Progenitor cell of endocrine pancreas (in vitro differentiated cells): ENCODE data around the gene HABP4. TPM values are rescaled to one million over a fixed set of nuclear protein-coding genes. Genes with fewer than 3 reads are reported as not detected.

ENCODE experiments used
- DNase-seq: peaks from one replicate; pipeline ENCODE4 v3.0.0; 2021; ENCODE audit warnings: low spot score; ENCODE audit not compliant: unreplicated experiment
- H3K27ac Mint-ChIP-seq: 2 replicates; pipeline ENCODE4 v1.8.0; 2021; ENCODE audit warnings: mild to moderate bottlenecking, moderate library complexity, mixed read lengths
- H3K27me3 Mint-ChIP-seq: 2 replicates; pipeline ENCODE4 v1.8.0; 2021; ENCODE audit warnings: mixed read lengths
- H3K36me3 Mint-ChIP-seq: 2 replicates; pipeline ENCODE4 v1.8.0; 2022; ENCODE audit warnings: mixed read lengths; ENCODE audit not compliant: insufficient read depth
- H3K4me1 Mint-ChIP-seq: 2 replicates; pipeline ENCODE4 v1.8.0; 2021; ENCODE audit warnings: low read depth, mixed read lengths
- H3K4me3 Mint-ChIP-seq: 2 replicates; pipeline ENCODE4 v1.8.0; 2021; ENCODE audit warnings: low read depth, mild to moderate bottlenecking, moderate library complexity, mixed read lengths
- H3K9me3 Mint-ChIP-seq: 2 replicates; pipeline ENCODE4 v1.8.0; 2021; ENCODE audit warnings: low read depth, mixed read lengths
- CTCF ChIP-seq: fragments of 200-600 bp; sonication (generic); IDR thresholded peaks from one replicate; pipeline ENCODE4 v1.5.0; 2021; ENCODE audit warnings: antibody characterized with exemption, mild to moderate bottlenecking; ENCODE audit not compliant: unreplicated experiment
- total RNA-seq: library from RNA; stranded (reverse); gene quantifications from 2 replicates; pipeline ENCODE4 v1.2.1, GENCODE V29; 2021

Gene HABP4
- total RNA-seq, 1 donor from 2014 or later = 15.5 TPM

GRCh38 chr9:96509026-96509425, 59.1 kb downstream of the HABP4 start:
- Mint-ChIP-seq H3K36me3 (peaks cover 12% of the 10 kb centered on the region), H3K4me3 (no peak overlapping the region), H3K4me1 (peaks cover 2% of the 10 kb centered on the region), H3K27ac (no peak overlapping the region), H3K9me3 (no peaks in the 10 kb centered on the region), H3K27me3 (no peaks in the 10 kb centered on the region)
- TF ChIP-seq CTCF = no peak
- no peak for DNase-seq

GRCh38 chr9:96509848-96510247, 59.9 kb downstream of the HABP4 start:
- Mint-ChIP-seq H3K4me3 (no peak overlapping the region), H3K27me3 (no peaks in the 10 kb centered on the region), H3K4me1 (no peaks in the 10 kb centered on the region), H3K27ac (no peak overlapping the region), H3K9me3 (no peaks in the 10 kb centered on the region), H3K36me3 (peaks cover 12% of the 10 kb centered on the region)
- TF ChIP-seq CTCF = no peak
- DNase-seq = no peak

- Mint-ChIP-seq H3K9me3 (no peaks in the 10 kb centered on the region), H3K27me3 (no peaks in the 10 kb centered on the region), H3K36me3 (peaks cover 12% of the 10 kb centered on the region), H3K4me1 (no peaks in the 10 kb centered on the region), H3K27ac (no peak overlapping the region), H3K4me3 (no peak overlapping the region)
- TF ChIP-seq CTCF = no peak
- DNase-seq = no peak
These were observed 60.3 kb downstream of the HABP4 start for GRCh38 chr9:96510258-96510657.

GRCh38 chr9:96512240-96512639, 62.3 kb downstream of the HABP4 start:
- Mint-ChIP-seq H3K36me3 (peaks cover 8% of the 10 kb centered on the region), H3K4me3 (no peak overlapping the region), H3K9me3 (no peaks in the 10 kb centered on the region), H3K27ac (no peak overlapping the region), H3K4me1 (no peaks in the 10 kb centered on the region), H3K27me3 (no peaks in the 10 kb centered on the region)
- TF ChIP-seq CTCF = no peak
- DNase-seq = no peak

GRCh38 chr9:96513622-96514021, 63.7 kb downstream of the HABP4 start:
- no peaks in the 10 kb centered on the region for H3K27me3 Mint-ChIP-seq
- H3K9me3 Mint-ChIP-seq = no peaks in the 10 kb centered on the region
- no peak overlapping the region for H3K27ac Mint-ChIP-seq
- H3K4me1 Mint-ChIP-seq = no peaks in the 10 kb centered on the region
- peaks cover 8% of the 10 kb centered on the region for H3K36me3 Mint-ChIP-seq
- TF ChIP-seq CTCF = no peak
- H3K4me3 Mint-ChIP-seq = no peak overlapping the region
- no peak for DNase-seq
